GM23338 (cell line): Measurements from ENCODE around the gene GUCA1A. TPM values are rescaled to one million over a fixed set of nuclear protein-coding genes. Genes with fewer than 3 reads are reported as not detected.
"Not testable (repeated sequence)": the region's sequence is repeated elsewhere in the genome, so short reads cannot be mapped to it uniquely, and the experiment has no call there.

Experiments
- ATAC-seq: fragments of 200-7000 bp; cut with Tn5 transposase; 3 replicates; pipeline ENCODE4 v1.9.1; 2020
- DNase-seq: peaks from one replicate; pipeline ENCODE4 v3.0.0-alpha.2; 2015; ENCODE audit warnings: low spot score
- H2AFZ ChIP-seq: fragments of 200-600 bp; sonication (generic); 2 replicates; pipeline ENCODE4 v1.8.0; 2016; ENCODE audit warnings: antibody characterized with exemption, mild to moderate bottlenecking, moderate library complexity
- H3F3A ChIP-seq: fragments of 200-600 bp; sonication (generic); replicated peaks from 2 replicates; pipeline ENCODE4 v1.8.0; 2017; ENCODE audit warnings: antibody characterized with exemption, mixed run types, low read depth
- H3K27ac ChIP-seq: fragments of 200-600 bp; sonication (generic); 2 replicates; pipeline ENCODE4 v1.6.1; 2016; ENCODE audit warnings: low read depth
- H3K27me3 ChIP-seq: fragments of 200-600 bp; sonication (generic); 2 replicates; pipeline ENCODE4 v1.8.0; 2016; ENCODE audit warnings: mild to moderate bottlenecking, mixed run types, moderate library complexity; ENCODE audit not compliant: insufficient read depth
- H3K36me3 ChIP-seq: fragments of 200-600 bp; sonication (generic); 2 replicates; pipeline ENCODE4 v1.8.0; 2016; ENCODE audit warnings: mild to moderate bottlenecking; ENCODE audit not compliant: insufficient read depth
- H3K4me1 ChIP-seq: fragments of 200-600 bp; sonication (generic); 2 replicates; pipeline ENCODE4 v1.8.0; 2016; ENCODE audit warnings: mild to moderate bottlenecking, moderate library complexity; ENCODE audit not compliant: insufficient read depth
- H3K4me2 ChIP-seq: fragments of 200-600 bp; sonication (generic); 2 replicates; pipeline ENCODE4 v1.7.1; 2017; ENCODE audit warnings: mixed run types
- H3K4me3 ChIP-seq: fragments of 200-600 bp; sonication (generic); 2 replicates; pipeline ENCODE4 v1.6.1; 2016; ENCODE audit warnings: mixed run types
- H3K79me2 ChIP-seq: fragments of 200-600 bp; sonication (generic); replicated peaks from 2 replicates; pipeline ENCODE4 v1.8.0; 2017; ENCODE audit warnings: mild to moderate bottlenecking; ENCODE audit not compliant: insufficient read depth
- H3K9me2 ChIP-seq: fragments of 200-600 bp; sonication (generic); 2 replicates; pipeline ENCODE4 v1.8.0; 2017; ENCODE audit not compliant: insufficient read depth
- H4K20me1 ChIP-seq: fragments of 200-600 bp; sonication (generic); replicated peaks from 2 replicates; pipeline ENCODE4 v1.8.0; 2017; ENCODE audit warnings: mild to moderate bottlenecking; ENCODE audit not compliant: insufficient read depth
- H3K27ac Mint-ChIP-seq: 2 replicates; pipeline ENCODE4 v1.8.0; 2020; ENCODE audit warnings: inconsistent platforms, mild to moderate bottlenecking, moderate library complexity, mixed read lengths
- H3K27me3 Mint-ChIP-seq: 3 replicates; pipeline ENCODE4 v1.8.0; 2022; ENCODE audit warnings: low read depth, mild to moderate bottlenecking, moderate library complexity, mixed read lengths, inconsistent platforms; ENCODE audit not compliant: insufficient read depth, poor library complexity
- H3K36me3 Mint-ChIP-seq: 3 replicates; pipeline ENCODE4 v1.8.0; 2021; ENCODE audit warnings: low read depth, mild to moderate bottlenecking, inconsistent platforms, moderate library complexity, mixed read lengths
- H3K4me1 Mint-ChIP-seq: 3 replicates; pipeline ENCODE4 v1.8.0; 2020; ENCODE audit warnings: mild to moderate bottlenecking, inconsistent platforms, mixed read lengths
- H3K4me3 Mint-ChIP-seq: 3 replicates; pipeline ENCODE4 v1.8.0; 2021; ENCODE audit warnings: moderate library complexity, mild to moderate bottlenecking, inconsistent platforms, mixed read lengths
- H3K9me3 Mint-ChIP-seq: 3 replicates; pipeline ENCODE4 v1.8.0; 2020; ENCODE audit warnings: moderate library complexity, mild to moderate bottlenecking, inconsistent platforms, mixed read lengths
- CREB1 ChIP-seq: fragments of 250-450 bp; sonication (Bioruptor Pico); IDR thresholded peaks from 2 replicates; pipeline ENCODE4 v1.5.0; 2020; ENCODE audit warnings: low read depth, mild to moderate bottlenecking, moderate library complexity
- NANOG ChIP-seq: IDR thresholded peaks from 2 replicates; pipeline ENCODE4 v1.6.1; 2016; ENCODE audit warnings: antibody characterized with exemption, borderline replicate concordance
- ZNF331 ChIP-seq: fragments of 250-450 bp; sonication (Bioruptor Pico); IDR thresholded peaks from 2 replicates; pipeline ENCODE4 v1.5.0; 2020; ENCODE audit warnings: low read depth, mild to moderate bottlenecking, moderate library complexity
- ZNF462 ChIP-seq: fragments of 250-450 bp; sonication (Bioruptor Pico); IDR thresholded peaks from 2 replicates; pipeline ENCODE4 v1.5.0; 2020; ENCODE audit warnings: mild to moderate bottlenecking, moderate library complexity
- polyA plus RNA-seq: library from polyadenylated mRNA; unstranded; fragments of >200 nt; fragmentation: Nextera tagmentation; extraction: Ambion mirVana; gene quantifications from 2 replicates; pipeline ENCODE4 v1.2.1, GENCODE V29; 2016
- total RNA-seq: library from RNA; depleted of rRNA; stranded (reverse); fragments of >200 nt; shearing (Covaris generic); gene quantifications from 2 replicates; pipeline ENCODE4 v1.2.3, GENCODE V29; 2014
- TF ChIP-seq, protein P1 (sequence below): IDR thresholded peaks from one replicate; pipeline ENCODE4 v1.6.1; 2018; ENCODE audit warnings: antibody characterized with exemption; ENCODE audit not compliant: unreplicated experiment

Gene GUCA1A
- total and polyA plus RNA-seq, 2 experiments from 2014 or later: 5.2 to 10.6 TPM

DNA sequence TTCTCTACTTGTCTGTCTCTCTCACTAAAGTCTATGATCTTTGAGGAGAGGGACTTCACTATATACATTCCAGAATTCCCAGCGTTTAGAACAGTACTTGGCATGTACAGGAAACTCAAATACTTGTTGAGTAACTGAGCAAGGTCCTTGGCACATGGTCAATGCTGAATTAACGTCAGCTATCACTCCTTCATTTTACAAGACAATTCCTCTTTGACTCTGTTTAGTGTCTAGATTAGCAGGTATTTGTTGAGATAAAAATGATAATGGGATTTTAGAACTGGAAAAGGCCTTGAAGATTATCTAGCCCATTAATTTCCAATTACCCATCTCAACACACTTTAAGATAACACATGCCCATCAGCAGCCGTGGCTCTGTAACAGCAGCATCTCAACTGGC lies 28.2 kb downstream of the GUCA1A start (continued):
- TF ChIP-seq, protein P1, sequence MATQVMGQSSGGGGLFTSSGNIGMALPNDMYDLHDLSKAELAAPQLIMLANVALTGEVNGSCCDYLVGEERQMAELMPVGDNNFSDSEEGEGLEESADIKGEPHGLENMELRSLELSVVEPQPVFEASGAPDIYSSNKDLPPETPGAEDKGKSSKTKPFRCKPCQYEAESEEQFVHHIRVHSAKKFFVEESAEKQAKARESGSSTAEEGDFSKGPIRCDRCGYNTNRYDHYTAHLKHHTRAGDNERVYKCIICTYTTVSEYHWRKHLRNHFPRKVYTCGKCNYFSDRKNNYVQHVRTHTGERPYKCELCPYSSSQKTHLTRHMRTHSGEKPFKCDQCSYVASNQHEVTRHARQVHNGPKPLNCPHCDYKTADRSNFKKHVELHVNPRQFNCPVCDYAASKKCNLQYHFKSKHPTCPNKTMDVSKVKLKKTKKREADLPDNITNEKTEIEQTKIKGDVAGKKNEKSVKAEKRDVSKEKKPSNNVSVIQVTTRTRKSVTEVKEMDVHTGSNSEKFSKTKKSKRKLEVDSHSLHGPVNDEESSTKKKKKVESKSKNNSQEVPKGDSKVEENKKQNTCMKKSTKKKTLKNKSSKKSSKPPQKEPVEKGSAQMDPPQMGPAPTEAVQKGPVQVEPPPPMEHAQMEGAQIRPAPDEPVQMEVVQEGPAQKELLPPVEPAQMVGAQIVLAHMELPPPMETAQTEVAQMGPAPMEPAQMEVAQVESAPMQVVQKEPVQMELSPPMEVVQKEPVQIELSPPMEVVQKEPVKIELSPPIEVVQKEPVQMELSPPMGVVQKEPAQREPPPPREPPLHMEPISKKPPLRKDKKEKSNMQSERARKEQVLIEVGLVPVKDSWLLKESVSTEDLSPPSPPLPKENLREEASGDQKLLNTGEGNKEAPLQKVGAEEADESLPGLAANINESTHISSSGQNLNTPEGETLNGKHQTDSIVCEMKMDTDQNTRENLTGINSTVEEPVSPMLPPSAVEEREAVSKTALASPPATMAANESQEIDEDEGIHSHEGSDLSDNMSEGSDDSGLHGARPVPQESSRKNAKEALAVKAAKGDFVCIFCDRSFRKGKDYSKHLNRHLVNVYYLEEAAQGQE: no peak

DNA sequence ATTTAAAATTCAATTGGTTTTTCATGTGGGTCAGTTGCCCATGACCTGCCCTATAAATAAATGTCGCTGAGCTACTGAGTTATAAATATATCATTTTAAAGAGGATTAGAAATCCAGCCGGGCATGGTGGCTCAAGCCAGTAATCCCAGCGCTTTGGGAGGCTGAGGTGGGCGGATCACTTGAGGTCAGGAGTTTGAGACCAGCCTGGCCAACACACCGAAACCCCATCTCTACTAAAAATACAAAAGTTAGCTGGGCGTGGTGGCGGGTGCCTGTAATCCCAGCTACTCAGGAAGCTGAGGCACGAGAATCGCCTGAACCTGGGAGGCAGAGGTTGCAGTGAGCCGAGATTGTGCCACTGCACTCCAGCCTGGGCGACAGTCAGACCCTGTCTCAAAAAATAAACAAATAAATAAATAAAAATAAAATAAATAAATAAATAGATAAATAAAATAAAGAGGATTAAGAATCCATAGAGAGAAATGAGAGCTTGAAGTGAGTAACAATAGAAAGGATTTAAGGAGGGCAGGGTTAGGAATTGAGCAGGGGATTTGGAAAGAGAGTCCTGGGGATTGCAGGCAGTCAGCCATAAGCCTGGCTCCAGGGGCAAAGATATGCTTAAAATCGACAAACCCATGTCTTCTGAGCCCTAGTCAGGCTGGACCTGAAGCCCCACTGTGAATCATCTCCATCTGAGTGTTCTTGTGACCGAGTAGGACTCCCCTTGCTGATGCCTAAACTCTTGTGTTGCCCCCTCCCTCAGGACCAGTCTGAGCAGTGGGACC lies 29.2 kb downstream of the GUCA1A start:
- H3K4me1 Mint-ChIP-seq, H3K9me3 Mint-ChIP-seq, H3F3A ChIP-seq, H3K4me3 ChIP-seq, H4K20me1 ChIP-seq, H3K4me2 ChIP-seq, H3K27me3 ChIP-seq, H3K79me2 ChIP-seq, H3K27me3 Mint-ChIP-seq, DNase-seq, ATAC-seq, H3K9me2 ChIP-seq, H2AFZ ChIP-seq, H3K36me3 ChIP-seq, H3K4me1 ChIP-seq, H3K4me3 Mint-ChIP-seq: not testable (repeated sequence)
- Mint-ChIP-seq H3K36me3 (peaks cover 20% of the 10 kb centered on the region; the same call in 2 of the 3 replicates), H3K27ac (peak overlapping the region; percentile 27; the same call in 1 of the 2 replicates)
- H3K27ac ChIP-seq: 0 out of 2 replicates have a peak overlapping the region, but pooled peaks have one; percentile 9

- H3K36me3 Mint-ChIP-seq: peaks cover 28% of the 10 kb centered on the region
- TF ChIP-seq, protein P1: no peak
- TF ChIP-seq NANOG: no peak
- no peak for TF ChIP-seq ZNF331 (CRISPR knock-in tag)
- TF ChIP-seq CREB1 (CRISPR knock-in tag): no peak
- no peak for TF ChIP-seq ZNF462
- Histone ChIP-seq H3K9me2 (no peaks in the 10 kb centered on the region), H3K4me1 (no peaks in the 10 kb centered on the region), H3F3A (no peaks in the 10 kb centered on the region), H3K36me3 (no peaks in the 10 kb centered on the region), H3K4me3 (no peak overlapping the region), H4K20me1 (no peaks in the 10 kb centered on the region), H2AFZ (no peak overlapping the region), H3K79me2 (no peaks in the 10 kb centered on the region), H3K27me3 (no peaks in the 10 kb centered on the region), H3K27ac (no peak overlapping the region), H3K4me2 (no peak overlapping the region)
- no peak overlapping the region for H3K4me3 Mint-ChIP-seq
- no peak overlapping the region for H3K27ac Mint-ChIP-seq
- DNase-seq (no peak), ATAC-seq (no peak)
- peaks cover 5% of the 10 kb centered on the region; the same call in 2 of the 3 replicates for H3K4me1 Mint-ChIP-seq
- H3K9me3 Mint-ChIP-seq: no peaks in the 10 kb centered on the region
- H3K27me3 Mint-ChIP-seq: no peaks in the 10 kb centered on the region
Observed at GRCh38 chr6:42203183-42203582, 30.0 kb downstream of the GUCA1A start.
